Neural progenitor cell (in vitro differentiated cells): Measurements from ENCODE around the gene PHF12. TPM values are rescaled to one million over a fixed set of nuclear protein-coding genes. Genes with fewer than 3 reads are reported as not detected.

Source experiments
- DNase-seq: peaks from one replicate; pipeline ENCODE4 v3.0.0-alpha.2; 2016; ENCODE audit warnings: low spot score
- H2AFZ ChIP-seq: fragments of 200-600 bp; sonication (generic); replicated peaks from 2 replicates; pipeline ENCODE4 v1.6.1; 2016; ENCODE audit warnings: antibody characterized with exemption
- H3F3A ChIP-seq: fragments of 200-600 bp; sonication (generic); 2 replicates; pipeline ENCODE4 v1.6.1; 2016; ENCODE audit warnings: antibody characterized with exemption, low read depth
- H3K27ac ChIP-seq: fragments of 200-600 bp; sonication (generic); 2 replicates; pipeline ENCODE4 v1.5.1; 2016; ENCODE audit warnings: mild to moderate bottlenecking
- H3K27me3 ChIP-seq: fragments of 200-600 bp; sonication (generic); 2 replicates; pipeline ENCODE4 v1.6.1; 2016; ENCODE audit warnings: mild to moderate bottlenecking, moderate library complexity
- H3K36me3 ChIP-seq: fragments of 200-600 bp; sonication (generic); 2 replicates; pipeline ENCODE4 v1.5.1; 2016
- H3K4me1 ChIP-seq: fragments of 200-600 bp; sonication (generic); 2 replicates; pipeline ENCODE4 v1.6.1; 2016; ENCODE audit warnings: mixed run types
- H3K4me2 ChIP-seq: fragments of 200-600 bp; sonication (generic); 2 replicates; pipeline ENCODE4 v1.6.1; 2016
- H3K4me3 ChIP-seq: fragments of 200-600 bp; sonication (generic); 2 replicates; pipeline ENCODE4 v1.5.1; 2016
- H3K79me2 ChIP-seq: fragments of 200-600 bp; sonication (generic); 2 replicates; pipeline ENCODE4 v1.6.1; 2016; ENCODE audit warnings: low read depth
- H3K9ac ChIP-seq: fragments of 200-600 bp; sonication (generic); 2 replicates; pipeline ENCODE4 v1.6.1; 2016
- H3K9me3 ChIP-seq: fragments of 200-600 bp; sonication (generic); 2 replicates; pipeline ENCODE4 v1.5.1; 2016; ENCODE audit warnings: low read depth
- H4K20me1 ChIP-seq: fragments of 200-600 bp; sonication (generic); 2 replicates; pipeline ENCODE4 v1.6.1; 2016; ENCODE audit warnings: low read depth
- H3K27ac Mint-ChIP-seq: 3 replicates; pipeline ENCODE4 v1.8.0; 2021; ENCODE audit warnings: mixed read lengths
- H3K27me3 Mint-ChIP-seq: 2 replicates; pipeline ENCODE4 v1.8.0; 2022; ENCODE audit warnings: low read depth, mild to moderate bottlenecking, inconsistent platforms, moderate library complexity, mixed read lengths; ENCODE audit not compliant: insufficient read depth
- H3K36me3 Mint-ChIP-seq: 3 replicates; pipeline ENCODE4 v1.8.0; 2021; ENCODE audit warnings: mixed read lengths
- H3K4me1 Mint-ChIP-seq: 3 replicates; pipeline ENCODE4 v1.8.0; 2021; ENCODE audit warnings: mixed read lengths
- H3K4me3 Mint-ChIP-seq: 3 replicates; pipeline ENCODE4 v1.8.0; 2021; ENCODE audit warnings: mild to moderate bottlenecking, moderate library complexity, mixed read lengths
- H3K9me3 Mint-ChIP-seq: 3 replicates; pipeline ENCODE4 v1.8.0; 2020; ENCODE audit warnings: mixed read lengths
- CTCF ChIP-seq: fragments of 200-600 bp; sonication (generic); IDR thresholded peaks from 2 replicates; pipeline ENCODE4 v1.5.1; 2017; ENCODE audit warnings: antibody characterized with exemption, mild to moderate bottlenecking
- EZH2 ChIP-seq: fragments of 200-600 bp; sonication (generic); IDR thresholded peaks from 2 replicates; pipeline ENCODE4 v1.6.1; 2017; ENCODE audit warnings: antibody characterized with exemption, mild to moderate bottlenecking, moderate library complexity
- EZH2phosphoT487 ChIP-seq: fragments of 200-600 bp; sonication (generic); IDR thresholded peaks from 2 replicates; pipeline ENCODE4 v1.6.1; 2017; ENCODE audit warnings: antibody characterized with exemption
- total RNA-seq: library from RNA; depleted of rRNA; stranded (reverse); fragments of >200 nt; gene quantifications from 2 replicates; pipeline ENCODE4 v1.2.3, GENCODE V29; 2015; ENCODE audit warnings: low replicate concordance

PHF12 gene
- total RNA-seq, 1 donor from 2014 or later = 49.1 TPM

DNA sequence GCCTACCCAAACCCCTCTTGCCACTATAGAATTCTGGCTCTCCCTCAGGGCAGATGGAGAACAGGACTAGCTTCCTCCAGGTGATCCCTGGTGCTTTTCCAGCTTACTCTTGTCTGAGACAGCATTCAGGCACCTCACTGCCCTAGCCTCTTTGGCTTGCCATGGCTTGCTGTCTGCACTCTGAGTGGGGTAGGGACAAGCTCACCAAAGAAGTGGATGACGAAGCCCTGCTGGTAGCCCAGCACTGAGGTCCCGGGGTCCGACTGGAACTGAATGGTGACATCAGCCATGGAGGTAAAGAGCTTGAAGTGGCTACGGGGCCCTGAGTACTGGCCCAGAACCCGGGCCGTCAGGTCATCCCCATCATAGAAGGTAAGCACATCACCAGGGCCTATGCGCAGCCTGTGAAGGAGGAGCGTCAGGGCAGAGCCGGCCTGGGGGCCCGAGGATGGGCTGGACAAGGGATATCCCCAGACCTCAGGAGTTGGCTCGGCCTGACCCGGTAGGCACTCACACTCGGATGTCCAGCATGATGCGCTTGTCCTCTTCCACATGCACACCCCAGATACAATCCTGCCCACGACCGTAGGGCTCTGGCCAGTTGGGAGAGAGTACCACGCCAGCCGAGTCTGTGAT lies 7.6 kb upstream of the PHF12 start:
- no peaks in the 10 kb centered on the region for H3K36me3 Mint-ChIP-seq
- no peaks in the 10 kb centered on the region for H3K4me1 Mint-ChIP-seq
- H3K9me3 Mint-ChIP-seq = no peaks in the 10 kb centered on the region
- TF ChIP-seq CTCF (no peak), EZH2 (no peak), EZH2phosphoT487 (no peak)
- no peaks in the 10 kb centered on the region for H3K9me3 ChIP-seq
- no peaks in the 10 kb centered on the region for H4K20me1 ChIP-seq
- no peak overlapping the region for H3K4me3 ChIP-seq
- peaks cover 7% of the 10 kb centered on the region for H3K27me3 Mint-ChIP-seq
- H3K4me2 ChIP-seq = no peak overlapping the region
- no peak overlapping the region for H3K27ac Mint-ChIP-seq
- H3K36me3 ChIP-seq = no peaks in the 10 kb centered on the region
- H3K79me2 ChIP-seq = no peaks in the 10 kb centered on the region
- H3K4me3 Mint-ChIP-seq = no peak overlapping the region
- H3K27ac ChIP-seq = no peak overlapping the region
- H3K27me3 ChIP-seq = no peaks in the 10 kb centered on the region
- no peaks in the 10 kb centered on the region for H3K4me1 ChIP-seq
- H2AFZ ChIP-seq = no peak overlapping the region
- H3F3A ChIP-seq = no peaks in the 10 kb centered on the region
- H3K9ac ChIP-seq = no peak overlapping the region
- no peak for DNase-seq

GRCh38 chr17:28957992-28958355 lies 6.7 kb upstream of the PHF12 start:
- no peak for TF ChIP-seq CTCF
- TF ChIP-seq EZH2 = no peak
- TF ChIP-seq EZH2phosphoT487 = no peak

GRCh38 chr17:28957277-28957991 lies 6.1 kb upstream of the PHF12 start:
- Histone ChIP-seq H3K4me2 (no peak overlapping the region), H3K9me3 (no peaks in the 10 kb centered on the region), H3K27me3 (no peaks in the 10 kb centered on the region), H3K4me3 (no peak overlapping the region), H3K4me1 (no peaks in the 10 kb centered on the region), H3F3A (peaks cover 11% of the 10 kb centered on the region), H3K36me3 (no peaks in the 10 kb centered on the region), H2AFZ (no peak overlapping the region), H3K9ac (no peak overlapping the region), H3K79me2 (no peaks in the 10 kb centered on the region), H4K20me1 (peaks cover 13% of the 10 kb centered on the region), H3K27ac (no peak overlapping the region)
- H3K4me1 Mint-ChIP-seq = no peaks in the 10 kb centered on the region
- no peak overlapping the region for H3K27ac Mint-ChIP-seq
- no peak for DNase-seq
- no peak overlapping the region for H3K4me3 Mint-ChIP-seq
- H3K27me3 Mint-ChIP-seq = peaks cover 9% of the 10 kb centered on the region
- no peaks in the 10 kb centered on the region for H3K36me3 Mint-ChIP-seq
- no peak for TF ChIP-seq EZH2
- TF ChIP-seq CTCF = no peak
- TF ChIP-seq EZH2phosphoT487 = no peak
- H3K9me3 Mint-ChIP-seq = no peaks in the 10 kb centered on the region

More at GRCh38 chr17:28957992-28958355, 6.7 kb upstream of the PHF12 start:
- Mint-ChIP-seq H3K4me3 (no peak overlapping the region), H3K27me3 (peaks cover 9% of the 10 kb centered on the region), H3K36me3 (no peaks in the 10 kb centered on the region), H3K9me3 (no peaks in the 10 kb centered on the region), H3K27ac (no peak overlapping the region), H3K4me1 (no peaks in the 10 kb centered on the region)
- H3F3A ChIP-seq = peaks cover 6% of the 10 kb centered on the region
- peaks cover 9% of the 10 kb centered on the region for H4K20me1 ChIP-seq
- no peaks in the 10 kb centered on the region for H3K79me2 ChIP-seq
- no peaks in the 10 kb centered on the region for H3K4me1 ChIP-seq
- no peak overlapping the region for H3K9ac ChIP-seq
- no peak overlapping the region for H3K4me2 ChIP-seq
- no peak overlapping the region for H2AFZ ChIP-seq
- H3K9me3 ChIP-seq = no peaks in the 10 kb centered on the region
- no peak for DNase-seq
- H3K36me3 ChIP-seq = no peaks in the 10 kb centered on the region
- H3K27ac ChIP-seq = no peak overlapping the region
- H3K27me3 ChIP-seq = no peaks in the 10 kb centered on the region
- no peak overlapping the region for H3K4me3 ChIP-seq
